GM23338 (cell line): ENCODE results near the gene RPL37A.
"Not testable (repeated sequence)": the region's sequence is repeated elsewhere in the genome, so short reads cannot be mapped to it uniquely, and the experiment has no call there.

Experiments used
- EZH2phosphoT487 ChIP-seq: fragments of 200-600 bp; sonication (generic); IDR thresholded peaks from one replicate; pipeline ENCODE4 v1.8.1; 2018; ENCODE audit warnings: antibody characterized with exemption; ENCODE audit not compliant: unreplicated experiment
- JUNB ChIP-seq: IDR thresholded peaks from one replicate; pipeline ENCODE4 v1.6.1; 2016; ENCODE audit warnings: antibody characterized with exemption; ENCODE audit not compliant: unreplicated experiment
- POLR2AphosphoS5 ChIP-seq: IDR thresholded peaks from 2 replicates; pipeline ENCODE4 v1.6.1; 2016; ENCODE audit warnings: antibody characterized with exemption, low read depth
- TF ChIP-seq, protein P1 (sequence below), 2 experiments: fragments of 200-600 bp in 1 of 2; sonication (generic) in 1 of 2; conservative IDR thresholded peaks; 2 replicates each; pipeline versions ENCODE4 v1.5.1 to v1.6.1; 2016 to 2017; ENCODE audit warnings: antibody characterized with exemption in 2 of 2, low read depth in 2 of 2, mild to moderate bottlenecking in 2 of 2, moderate library complexity in 1 of 2

DNA sequence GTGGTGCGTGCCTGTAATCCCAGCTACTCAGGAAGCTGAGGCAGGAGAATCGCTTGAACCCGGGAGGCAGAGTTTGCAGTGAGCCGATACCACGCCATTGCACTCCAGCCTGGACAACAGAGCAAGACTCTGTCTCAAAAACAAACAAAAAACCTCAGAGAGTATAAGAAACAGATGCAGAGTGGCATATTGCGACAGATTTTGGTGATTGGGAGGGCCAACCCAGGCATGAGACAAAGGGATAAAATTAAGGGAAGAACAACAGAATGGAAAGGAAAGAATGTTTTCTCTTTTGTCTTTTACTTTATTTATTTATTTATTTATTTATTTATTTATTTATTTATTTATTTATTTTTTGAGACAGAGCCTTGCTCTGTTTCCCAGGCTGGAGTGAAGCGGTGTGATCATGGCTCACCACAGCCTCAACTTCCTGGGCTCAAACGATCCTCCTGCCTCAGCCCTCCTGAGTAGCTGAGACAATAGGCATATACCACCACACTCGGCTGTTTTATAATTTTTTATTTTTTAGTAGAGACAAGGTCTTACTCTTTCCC lies 20.0 kb downstream of the RPL37A start:
- TF ChIP-seq, protein P1, sequence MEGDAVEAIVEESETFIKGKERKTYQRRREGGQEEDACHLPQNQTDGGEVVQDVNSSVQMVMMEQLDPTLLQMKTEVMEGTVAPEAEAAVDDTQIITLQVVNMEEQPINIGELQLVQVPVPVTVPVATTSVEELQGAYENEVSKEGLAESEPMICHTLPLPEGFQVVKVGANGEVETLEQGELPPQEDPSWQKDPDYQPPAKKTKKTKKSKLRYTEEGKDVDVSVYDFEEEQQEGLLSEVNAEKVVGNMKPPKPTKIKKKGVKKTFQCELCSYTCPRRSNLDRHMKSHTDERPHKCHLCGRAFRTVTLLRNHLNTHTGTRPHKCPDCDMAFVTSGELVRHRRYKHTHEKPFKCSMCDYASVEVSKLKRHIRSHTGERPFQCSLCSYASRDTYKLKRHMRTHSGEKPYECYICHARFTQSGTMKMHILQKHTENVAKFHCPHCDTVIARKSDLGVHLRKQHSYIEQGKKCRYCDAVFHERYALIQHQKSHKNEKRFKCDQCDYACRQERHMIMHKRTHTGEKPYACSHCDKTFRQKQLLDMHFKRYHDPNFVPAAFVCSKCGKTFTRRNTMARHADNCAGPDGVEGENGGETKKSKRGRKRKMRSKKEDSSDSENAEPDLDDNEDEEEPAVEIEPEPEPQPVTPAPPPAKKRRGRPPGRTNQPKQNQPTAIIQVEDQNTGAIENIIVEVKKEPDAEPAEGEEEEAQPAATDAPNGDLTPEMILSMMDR (conservative IDR thresholded peaks at IDR 0.05; ENCODE audit: low read depth in 2 of 2): not testable (repeated sequence)
- TF ChIP-seq POLR2AphosphoS5, JUNB, EZH2phosphoT487: not testable (repeated sequence)
